GM12878 (cell line): ENCODE results near the gene NR2C2AP. TPM values are rescaled to one million over a fixed set of nuclear protein-coding genes. Genes with fewer than 3 reads are reported as not detected.

Source experiments
- ATAC-seq: fragments of 200-7000 bp; cut with Tn5 transposase; 3 replicates; pipeline ENCODE4 v1.9.1; 2020; ENCODE audit warnings: mild to moderate bottlenecking, moderate library complexity
- BruUV-seq: library from RNA; stranded (reverse); fragments of 400-500 nt; replicated peaks from 2 replicates; lab custom pipeline; 2021; lab: Mats Ljungman, UMichigan
- CTCF ChIA-PET: fragments of 300-600 bp; sonication (Branson Sonifier 250); formaldehyde crosslinking; extraction: SDS; loops from one replicate; lab custom pipeline; 2021; ENCODE audit warnings: inconsistent platforms; lab: Yijun Ruan, JAX
- POLR2A ChIA-PET: fragments of 350-600 bp; formaldehyde crosslinking; extraction: SDS; loops from one replicate; lab custom pipeline; 2021; ENCODE audit warnings: inconsistent platforms; lab: Charles Lee
- RAD21 ChIA-PET: fragments of 300-600 bp; sonication (Branson Sonifier 250); formaldehyde crosslinking; loops from one replicate; lab custom pipeline; 2023; ENCODE audit warnings: antibody characterized with exemption; ENCODE audit not compliant: unreplicated experiment; lab: Charles Lee
- SMC1A ChIA-PET: fragments of 300-600 bp; sonication (Branson Sonifier 250); formaldehyde crosslinking; loops from one replicate; lab custom pipeline; 2023; ENCODE audit not compliant: unreplicated experiment, uncharacterized antibody; lab: Charles Lee
- DNase-seq: peaks from one replicate; pipeline ENCODE4 v3.0.0-alpha.2; 2011; ENCODE audit warnings: low read depth, low spot score
- FAIRE-seq: peaks from 3 replicates; lab custom pipeline; 2011; peaks lifted over from hg19 to GRCh38; lab: Jason Lieb, UNC
- H2AFZ ChIP-seq: 2 replicates; pipeline ENCODE4 v1.6.0; 2011; ENCODE audit warnings: low read depth, low read length, control low read depth; ENCODE audit not compliant: control insufficient read depth
- H3K27ac ChIP-seq: 2 replicates; pipeline ENCODE4 v1.5.1; 2011; ENCODE audit warnings: control low read depth; ENCODE audit not compliant: control insufficient read depth, insufficient read depth
- H3K27me3 ChIP-seq, 2 experiments: replicated peaks in 1 of 2; 2 replicates each; pipeline versions ENCODE4 v1.6.0 to v1.6.1; 2011; ENCODE audit warnings: low read length in 1 of 2; ENCODE audit not compliant: control insufficient read depth in 2 of 2, insufficient read depth in 2 of 2
- H3K36me3 ChIP-seq, 2 experiments: 2 replicates each; pipeline ENCODE4 v1.5.1; 2011; ENCODE audit warnings: low read length in 1 of 2; ENCODE audit not compliant: control insufficient read depth in 2 of 2, insufficient read depth in 2 of 2
- H3K4me1 ChIP-seq: 2 replicates; pipeline ENCODE4 v1.6.1; 2011; ENCODE audit warnings: mild to moderate bottlenecking, low read length, moderate library complexity, mixed read lengths; ENCODE audit not compliant: control insufficient read depth, insufficient read depth
- H3K4me2 ChIP-seq: 2 replicates; pipeline ENCODE4 v1.6.0; 2011; ENCODE audit warnings: control low read depth; ENCODE audit not compliant: control insufficient read depth, insufficient read depth
- H3K4me3 ChIP-seq: fragments of 200-600 bp; sonication (generic); 2 replicates; pipeline ENCODE4 v1.5.1; 2016
- H3K79me2 ChIP-seq: 2 replicates; pipeline ENCODE4 v1.6.0; 2011; ENCODE audit warnings: low read length; ENCODE audit not compliant: control insufficient read depth, insufficient read depth
- H3K9ac ChIP-seq: 2 replicates; pipeline ENCODE4 v1.8.0; 2011; ENCODE audit warnings: low read length, control low read depth, mixed read lengths; ENCODE audit not compliant: control insufficient read depth, insufficient read depth
- H3K9me3 ChIP-seq: replicated peaks from 3 replicates; pipeline ENCODE4 v1.5.1; 2011; ENCODE audit warnings: mild to moderate bottlenecking, low read length; ENCODE audit not compliant: control insufficient read depth, insufficient read depth
- H4K20me1 ChIP-seq: 2 replicates; pipeline ENCODE4 v1.6.0; 2011; ENCODE audit not compliant: control insufficient read depth, insufficient read depth
- EGR1 ChIP-seq, 2 experiments: IDR thresholded peaks; 1 replicate in 1 of 2; 2 replicates in 1 of 2; pipeline ENCODE4 v1.6.1; 2011 to 2012; ENCODE audit warnings: low read depth in 2 of 2, low read length in 2 of 2, borderline replicate concordance in 1 of 2, mild to moderate bottlenecking in 1 of 2, moderate library complexity in 1 of 2
- NFIC ChIP-seq: IDR thresholded peaks from 2 replicates; pipeline ENCODE4 v1.6.1; 2012; ENCODE audit warnings: low read depth, mild to moderate bottlenecking, inconsistent platforms, low read length, moderate library complexity
- NR2C2 ChIP-seq: IDR thresholded peaks from 2 replicates; pipeline ENCODE4 v1.6.1; 2011; ENCODE audit warnings: borderline replicate concordance, low read depth; ENCODE audit not compliant: control insufficient read depth, insufficient read length
- SMAD1 ChIP-seq: fragments of 450-650 bp; IDR thresholded peaks from 2 replicates; pipeline ENCODE4 v1.6.1; 2018; ENCODE audit warnings: mild to moderate bottlenecking, low read depth; ENCODE audit not compliant: partially characterized antibody
- TBL1XR1 ChIP-seq: IDR thresholded peaks from 2 replicates; pipeline ENCODE4 v1.6.1; 2012; ENCODE audit warnings: low read depth, low read length, improper control_type of control experiment
- TCF12 ChIP-seq: IDR thresholded peaks from 2 replicates; pipeline ENCODE4 v1.6.1; 2011; ENCODE audit warnings: low read depth, mild to moderate bottlenecking, low read length
- YY1 ChIP-seq: IDR thresholded peaks from 2 replicates; pipeline ENCODE4 v1.6.1; 2011; ENCODE audit warnings: low read depth, mild to moderate bottlenecking, low read length
- WGBS: methylation state at CpG from one replicate; pipeline ENCODE4 v1.1.6; 2016; ENCODE audit warnings: low lambda C conversion rate; ENCODE audit not compliant: insufficient replicate concordance, insufficient coverage; ENCODE audit errors: missing lambda C conversion rate; 5-methylcytosine and 5-hydroxymethylcytosine counted together
- in situ Hi-C: fragments of 300-500 bp; cut with MboI; formaldehyde crosslinking; loops from 9 replicates; pipeline ENCODE4 v1.14.3; 2018; ENCODE audit warnings: mixed read lengths
- intact Hi-C: fragments of 100-400 bp; cut with micrococcal nuclease; formaldehyde crosslinking; loops from one replicate; pipeline ENCODE4 v1.14.2; 2022; ENCODE audit not compliant: unreplicated experiment
- polyA plus RNA-seq, 11 experiments: library from polyadenylated mRNA; depleted of rRNA in 4 of 11; unstranded in 6 of 11; stranded (reverse) in 5 of 11; fragments of >200 nt; fragmentation: Nextera tagmentation in 4 of 11; fragmentation: Illumina TruSeq in 1 of 11; extraction: Ambion mirVana in 4 of 11; extraction: Trizol in 1 of 11; gene quantifications; 1 replicate in 1 of 11; 2 replicates in 10 of 11; pipeline versions ENCODE4 v1.2.1 to v1.2.3, GENCODE V29; 2011 to 2016; ENCODE audit warnings: inconsistent platforms in 2 of 11, missing spikeins in 2 of 11, low read depth in 1 of 11
- total RNA-seq, 4 experiments: library from RNA; depleted of rRNA in 3 of 4; stranded (reverse); fragments of >200 nt in 3 of 4; fragmentation: Illumina TruSeq in 1 of 4; extraction: Trizol in 1 of 4; gene quantifications; 2 replicates each; pipeline versions ENCODE4 v1.2.1 to v1.2.3, GENCODE V29; 2013 to 2021
- TF ChIP-seq, protein P1 (sequence below): IDR thresholded peaks from 2 replicates; pipeline ENCODE4 v1.6.1; 2011; ENCODE audit warnings: low read depth, mild to moderate bottlenecking, low read length, moderate library complexity, borderline replicate concordance; ENCODE audit errors: extremely low read depth
- TF ChIP-seq, protein P2 (sequence below): IDR thresholded peaks from 2 replicates; pipeline ENCODE4 v1.6.1; 2012; ENCODE audit warnings: low read depth, low read length, improper control_type of control experiment
- TF ChIP-seq, protein P3 (sequence below): fragments of 450-650 bp; conservative IDR thresholded peaks from 2 replicates; pipeline ENCODE4 v1.6.1; 2017; ENCODE audit warnings: mild to moderate bottlenecking, moderate library complexity
- TF ChIP-seq, protein P4 (sequence below): fragments of 450-650 bp; IDR thresholded peaks from 2 replicates; pipeline ENCODE4 v1.6.1; 2017; ENCODE audit warnings: mild to moderate bottlenecking, moderate library complexity
- TF ChIP-seq, protein P5 (sequence below): fragments of 450-650 bp; IDR thresholded peaks from 2 replicates; pipeline ENCODE4 v1.6.1; 2018; ENCODE audit warnings: borderline replicate concordance, mild to moderate bottlenecking; ENCODE audit not compliant: partially characterized antibody

NR2C2AP gene
- total and polyA plus RNA-seq, 10 of the 15 experiments (the other 5 are each of a cell fraction or from before 2014, with no cell fraction given): 21.5 to 44.8 (median 28.1) TPM

DNA sequence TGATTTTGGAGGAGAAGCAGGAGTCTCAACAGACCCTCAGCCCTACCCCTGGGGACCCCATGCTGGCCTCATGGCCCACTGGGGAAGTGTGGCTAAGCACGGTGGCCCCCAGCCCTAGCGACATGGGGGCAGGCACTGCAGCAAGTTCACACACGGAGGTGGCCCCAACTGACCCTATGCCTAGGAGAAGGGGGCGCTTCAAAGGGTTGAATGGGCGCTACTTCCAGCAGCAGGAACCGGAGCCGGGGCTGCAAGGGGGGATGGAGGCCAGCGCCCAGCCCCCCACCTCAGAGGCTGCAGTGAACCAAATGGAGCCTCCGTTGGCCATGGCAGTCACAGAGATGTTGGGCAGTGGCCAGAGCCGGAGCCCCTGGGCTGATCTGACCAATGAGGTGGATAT is 23.4 kb upstream of the NR2C2AP start (continued):
- TF ChIP-seq, protein P1, sequence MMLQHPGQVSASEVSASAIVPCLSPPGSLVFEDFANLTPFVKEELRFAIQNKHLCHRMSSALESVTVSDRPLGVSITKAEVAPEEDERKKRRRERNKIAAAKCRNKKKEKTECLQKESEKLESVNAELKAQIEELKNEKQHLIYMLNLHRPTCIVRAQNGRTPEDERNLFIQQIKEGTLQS: no peak
- TF ChIP-seq NR2C2 (no peak), EGR1 (IDR thresholded peaks at IDR 0.05; ENCODE audit: borderline replicate concordance in 1 of 2, low read depth in 2 of 2, low read length in 2 of 2) (no peak), SMAD1 (no peak)
- TF ChIP-seq, protein P2, sequence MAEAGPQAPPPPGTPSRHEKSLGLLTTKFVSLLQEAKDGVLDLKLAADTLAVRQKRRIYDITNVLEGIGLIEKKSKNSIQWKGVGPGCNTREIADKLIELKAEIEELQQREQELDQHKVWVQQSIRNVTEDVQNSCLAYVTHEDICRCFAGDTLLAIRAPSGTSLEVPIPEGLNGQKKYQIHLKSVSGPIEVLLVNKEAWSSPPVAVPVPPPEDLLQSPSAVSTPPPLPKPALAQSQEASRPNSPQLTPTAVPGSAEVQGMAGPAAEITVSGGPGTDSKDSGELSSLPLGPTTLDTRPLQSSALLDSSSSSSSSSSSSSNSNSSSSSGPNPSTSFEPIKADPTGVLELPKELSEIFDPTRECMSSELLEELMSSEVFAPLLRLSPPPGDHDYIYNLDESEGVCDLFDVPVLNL: no peak
- TF ChIP-seq, protein P3, sequence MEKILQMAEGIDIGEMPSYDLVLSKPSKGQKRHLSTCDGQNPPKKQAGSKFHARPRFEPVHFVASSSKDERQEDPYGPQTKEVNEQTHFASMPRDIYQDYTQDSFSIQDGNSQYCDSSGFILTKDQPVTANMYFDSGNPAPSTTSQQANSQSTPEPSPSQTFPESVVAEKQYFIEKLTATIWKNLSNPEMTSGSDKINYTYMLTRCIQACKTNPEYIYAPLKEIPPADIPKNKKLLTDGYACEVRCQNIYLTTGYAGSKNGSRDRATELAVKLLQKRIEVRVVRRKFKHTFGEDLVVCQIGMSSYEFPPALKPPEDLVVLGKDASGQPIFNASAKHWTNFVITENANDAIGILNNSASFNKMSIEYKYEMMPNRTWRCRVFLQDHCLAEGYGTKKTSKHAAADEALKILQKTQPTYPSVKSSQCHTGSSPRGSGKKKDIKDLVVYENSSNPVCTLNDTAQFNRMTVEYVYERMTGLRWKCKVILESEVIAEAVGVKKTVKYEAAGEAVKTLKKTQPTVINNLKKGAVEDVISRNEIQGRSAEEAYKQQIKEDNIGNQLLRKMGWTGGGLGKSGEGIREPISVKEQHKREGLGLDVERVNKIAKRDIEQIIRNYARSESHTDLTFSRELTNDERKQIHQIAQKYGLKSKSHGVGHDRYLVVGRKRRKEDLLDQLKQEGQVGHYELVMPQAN: no peak

DNA sequence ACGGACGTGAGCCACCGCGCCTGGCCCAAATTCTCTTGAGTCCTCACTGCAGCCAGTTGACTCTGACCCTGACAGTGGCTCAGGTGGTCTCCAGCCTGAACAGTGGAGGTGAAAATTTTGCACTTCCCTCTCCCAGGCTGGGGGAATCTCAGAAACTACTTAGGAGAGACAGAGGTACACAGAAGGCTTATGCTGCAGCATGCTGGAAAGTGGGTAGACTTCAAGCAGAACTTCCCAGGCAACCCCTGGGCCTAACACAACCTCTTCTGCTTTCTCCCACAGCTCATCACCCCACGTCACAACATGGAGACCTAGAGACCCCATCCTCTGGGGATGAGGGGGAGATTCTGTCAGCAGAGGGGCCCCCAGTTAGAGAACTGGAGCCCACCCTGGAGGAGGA is 23.0 kb upstream of the NR2C2AP start:
- FAIRE-seq (no peak), DNase-seq (no peak), ATAC-seq (no peak)
- H3K9me3 ChIP-seq: no peaks in the 10 kb centered on the region
- ChIA-PET RAD21 (no interaction called here), SMC1A (interaction anchor here (0.9 kb wide), 1 partner anchor 9 kb away, joined by 4 read pairs; no protein-coding TSS in a partner anchor), POLR2A (no interaction called here), CTCF (interaction anchor here (1.2 to 2.2 kb wide), 3 partner anchors 52 to 265 kb away, joined by 4 to 9 read pairs (median 7); no protein-coding TSS in a partner anchor)
- no peak overlapping the region for H3K9ac ChIP-seq
- H2AFZ ChIP-seq: no peak overlapping the region
- no peak overlapping the region for H3K4me3 ChIP-seq
- no peaks in the 10 kb centered on the region for H3K36me3 ChIP-seq
- H3K4me1 ChIP-seq: peaks cover 4% of the 10 kb centered on the region
- H4K20me1 ChIP-seq: no peaks in the 10 kb centered on the region
- WGBS: 69% methylated on average over 5 of the region's 5 CpGs
- H3K4me2 ChIP-seq: no peak overlapping the region
- in situ Hi-C loops (no loop called here), intact Hi-C loops (no loop called here)
- no peaks in the 10 kb centered on the region for H3K79me2 ChIP-seq
- no peaks in the 10 kb centered on the region for H3K27me3 ChIP-seq
- BruUV-seq: no TSS peak
- H3K27ac ChIP-seq: no peak overlapping the region
- TF ChIP-seq, protein P4, sequence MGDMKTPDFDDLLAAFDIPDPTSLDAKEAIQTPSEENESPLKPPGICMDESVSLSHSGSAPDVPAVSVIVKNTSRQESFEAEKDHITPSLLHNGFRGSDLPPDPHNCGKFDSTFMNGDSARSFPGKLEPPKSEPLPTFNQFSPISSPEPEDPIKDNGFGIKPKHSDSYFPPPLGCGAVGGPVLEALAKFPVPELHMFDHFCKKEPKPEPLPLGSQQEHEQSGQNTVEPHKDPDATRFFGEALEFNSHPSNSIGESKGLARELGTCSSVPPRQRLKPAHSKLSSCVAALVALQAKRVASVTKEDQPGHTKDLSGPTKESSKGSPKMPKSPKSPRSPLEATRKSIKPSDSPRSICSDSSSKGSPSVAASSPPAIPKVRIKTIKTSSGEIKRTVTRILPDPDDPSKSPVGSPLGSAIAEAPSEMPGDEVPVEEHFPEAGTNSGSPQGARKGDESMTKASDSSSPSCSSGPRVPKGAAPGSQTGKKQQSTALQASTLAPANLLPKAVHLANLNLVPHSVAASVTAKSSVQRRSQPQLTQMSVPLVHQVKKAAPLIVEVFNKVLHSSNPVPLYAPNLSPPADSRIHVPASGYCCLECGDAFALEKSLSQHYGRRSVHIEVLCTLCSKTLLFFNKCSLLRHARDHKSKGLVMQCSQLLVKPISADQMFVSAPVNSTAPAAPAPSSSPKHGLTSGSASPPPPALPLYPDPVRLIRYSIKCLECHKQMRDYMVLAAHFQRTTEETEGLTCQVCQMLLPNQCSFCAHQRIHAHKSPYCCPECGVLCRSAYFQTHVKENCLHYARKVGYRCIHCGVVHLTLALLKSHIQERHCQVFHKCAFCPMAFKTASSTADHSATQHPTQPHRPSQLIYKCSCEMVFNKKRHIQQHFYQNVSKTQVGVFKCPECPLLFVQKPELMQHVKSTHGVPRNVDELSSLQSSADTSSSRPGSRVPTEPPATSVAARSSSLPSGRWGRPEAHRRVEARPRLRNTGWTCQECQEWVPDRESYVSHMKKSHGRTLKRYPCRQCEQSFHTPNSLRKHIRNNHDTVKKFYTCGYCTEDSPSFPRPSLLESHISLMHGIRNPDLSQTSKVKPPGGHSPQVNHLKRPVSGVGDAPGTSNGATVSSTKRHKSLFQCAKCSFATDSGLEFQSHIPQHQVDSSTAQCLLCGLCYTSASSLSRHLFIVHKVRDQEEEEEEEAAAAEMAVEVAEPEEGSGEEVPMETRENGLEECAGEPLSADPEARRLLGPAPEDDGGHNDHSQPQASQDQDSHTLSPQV: no peak
- TF ChIP-seq, protein P5, sequence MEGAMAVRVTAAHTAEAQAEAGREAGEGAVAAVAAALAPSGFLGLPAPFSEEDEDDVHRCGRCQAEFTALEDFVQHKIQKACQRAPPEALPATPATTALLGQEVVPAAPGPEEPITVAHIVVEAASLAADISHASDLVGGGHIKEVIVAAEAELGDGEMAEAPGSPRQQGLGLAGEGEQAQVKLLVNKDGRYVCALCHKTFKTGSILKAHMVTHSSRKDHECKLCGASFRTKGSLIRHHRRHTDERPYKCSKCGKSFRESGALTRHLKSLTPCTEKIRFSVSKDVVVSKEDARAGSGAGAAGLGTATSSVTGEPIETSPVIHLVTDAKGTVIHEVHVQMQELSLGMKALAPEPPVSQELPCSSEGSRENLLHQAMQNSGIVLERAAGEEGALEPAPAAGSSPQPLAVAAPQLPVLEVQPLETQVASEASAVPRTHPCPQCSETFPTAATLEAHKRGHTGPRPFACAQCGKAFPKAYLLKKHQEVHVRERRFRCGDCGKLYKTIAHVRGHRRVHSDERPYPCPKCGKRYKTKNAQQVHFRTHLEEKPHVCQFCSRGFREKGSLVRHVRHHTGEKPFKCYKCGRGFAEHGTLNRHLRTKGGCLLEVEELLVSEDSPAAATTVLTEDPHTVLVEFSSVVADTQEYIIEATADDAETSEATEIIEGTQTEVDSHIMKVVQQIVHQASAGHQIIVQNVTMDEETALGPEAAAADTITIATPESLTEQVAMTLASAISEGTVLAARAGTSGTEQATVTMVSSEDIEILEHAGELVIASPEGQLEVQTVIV: no peak
- no peak for TF ChIP-seq NFIC
- no peak for TF ChIP-seq TBL1XR1
- no peak for TF ChIP-seq TCF12
- TF ChIP-seq YY1: no peak
